ES-I3 (cell line): ENCODE measurements around the gene CEP152.
"Not testable (repeated sequence)": the region's sequence is repeated elsewhere in the genome, so short reads cannot be mapped to it uniquely, and the experiment has no call there.

ENCODE experiments used
- H3K36me3 ChIP-seq: 2 replicates; pipeline ENCODE4 v1.6.1; 2013; ENCODE audit warnings: mild to moderate bottlenecking, low read length, control low read depth, moderate library complexity; ENCODE audit not compliant: insufficient read depth
- H3K4me1 ChIP-seq: 2 replicates; pipeline ENCODE4 v1.6.1; 2013; ENCODE audit warnings: mild to moderate bottlenecking, control low read depth, low read length; ENCODE audit not compliant: insufficient read depth
- H3K9ac ChIP-seq: 2 replicates; pipeline ENCODE4 v1.6.1; 2013; ENCODE audit warnings: low read depth, mild to moderate bottlenecking, low read length, moderate library complexity
- H3K9me3 ChIP-seq: 2 replicates; pipeline ENCODE4 v1.6.1; 2013; ENCODE audit warnings: mild to moderate bottlenecking, low read length, moderate library complexity; ENCODE audit not compliant: control insufficient read depth, insufficient read depth

CEP152 gene, protein sequence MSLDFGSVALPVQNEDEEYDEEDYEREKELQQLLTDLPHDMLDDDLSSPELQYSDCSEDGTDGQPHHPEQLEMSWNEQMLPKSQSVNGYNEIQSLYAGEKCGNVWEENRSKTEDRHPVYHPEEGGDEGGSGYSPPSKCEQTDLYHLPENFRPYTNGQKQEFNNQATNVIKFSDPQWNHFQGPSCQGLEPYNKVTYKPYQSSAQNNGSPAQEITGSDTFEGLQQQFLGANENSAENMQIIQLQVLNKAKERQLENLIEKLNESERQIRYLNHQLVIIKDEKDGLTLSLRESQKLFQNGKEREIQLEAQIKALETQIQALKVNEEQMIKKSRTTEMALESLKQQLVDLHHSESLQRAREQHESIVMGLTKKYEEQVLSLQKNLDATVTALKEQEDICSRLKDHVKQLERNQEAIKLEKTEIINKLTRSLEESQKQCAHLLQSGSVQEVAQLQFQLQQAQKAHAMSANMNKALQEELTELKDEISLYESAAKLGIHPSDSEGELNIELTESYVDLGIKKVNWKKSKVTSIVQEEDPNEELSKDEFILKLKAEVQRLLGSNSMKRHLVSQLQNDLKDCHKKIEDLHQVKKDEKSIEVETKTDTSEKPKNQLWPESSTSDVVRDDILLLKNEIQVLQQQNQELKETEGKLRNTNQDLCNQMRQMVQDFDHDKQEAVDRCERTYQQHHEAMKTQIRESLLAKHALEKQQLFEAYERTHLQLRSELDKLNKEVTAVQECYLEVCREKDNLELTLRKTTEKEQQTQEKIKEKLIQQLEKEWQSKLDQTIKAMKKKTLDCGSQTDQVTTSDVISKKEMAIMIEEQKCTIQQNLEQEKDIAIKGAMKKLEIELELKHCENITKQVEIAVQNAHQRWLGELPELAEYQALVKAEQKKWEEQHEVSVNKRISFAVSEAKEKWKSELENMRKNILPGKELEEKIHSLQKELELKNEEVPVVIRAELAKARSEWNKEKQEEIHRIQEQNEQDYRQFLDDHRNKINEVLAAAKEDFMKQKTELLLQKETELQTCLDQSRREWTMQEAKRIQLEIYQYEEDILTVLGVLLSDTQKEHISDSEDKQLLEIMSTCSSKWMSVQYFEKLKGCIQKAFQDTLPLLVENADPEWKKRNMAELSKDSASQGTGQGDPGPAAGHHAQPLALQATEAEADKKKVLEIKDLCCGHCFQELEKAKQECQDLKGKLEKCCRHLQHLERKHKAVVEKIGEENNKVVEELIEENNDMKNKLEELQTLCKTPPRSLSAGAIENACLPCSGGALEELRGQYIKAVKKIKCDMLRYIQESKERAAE (N-terminal part only)

DNA sequence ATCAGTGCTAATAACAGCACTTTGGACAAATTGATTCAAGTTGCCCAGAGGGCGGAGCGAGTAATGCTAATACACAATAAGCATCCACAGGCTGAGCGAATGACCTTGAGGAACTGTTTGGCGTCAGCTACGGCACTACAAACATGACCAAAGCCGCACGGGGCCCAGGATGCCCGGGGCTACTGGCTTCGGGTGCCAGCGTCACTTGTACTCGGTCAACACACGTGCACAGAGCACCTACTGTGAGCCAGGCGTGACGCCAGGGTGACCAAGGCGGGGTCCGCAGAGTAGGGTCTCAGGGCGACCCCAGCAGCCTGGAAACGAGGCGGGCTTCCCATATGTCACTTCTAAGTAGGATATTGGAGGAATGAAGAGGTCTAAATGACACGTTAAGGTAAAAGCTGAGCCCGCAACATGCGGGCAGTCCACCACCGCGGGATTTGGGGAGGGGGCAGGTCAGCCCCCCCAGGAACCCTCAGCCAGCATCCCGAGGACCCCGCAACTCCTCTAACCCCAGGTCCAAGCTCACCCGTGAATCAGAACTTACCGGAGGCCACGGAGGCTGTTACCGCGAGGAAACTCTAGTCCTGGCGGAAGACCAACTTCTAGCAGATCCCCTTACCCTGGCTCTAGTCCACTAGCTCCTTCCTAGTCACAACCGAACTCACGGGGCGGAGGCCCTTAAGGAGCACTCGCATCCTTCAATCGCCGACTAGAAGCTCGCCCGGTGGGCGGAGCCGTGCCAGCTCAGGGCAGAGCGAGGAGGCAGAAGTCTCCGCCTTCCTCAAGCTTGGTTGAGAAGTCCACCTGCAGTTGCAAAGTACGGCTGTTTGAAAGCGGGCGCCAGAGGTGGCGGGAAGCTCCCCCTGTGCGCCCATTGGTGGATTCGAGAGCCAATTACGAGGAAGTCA, at the start of gene CEP152:
Gene CEP152, minus strand, starts transcription at position 656 of the 911 bp plus-strand sequence. CDS start 5,420 bp downstream, outside the sequence.
- Histone ChIP-seq H3K9ac (peak within 1 kb of the TSS; percentile 89), H3K4me1 (peaks cover 8% of the 10 kb centered on the region; the same call in 1 of the 2 replicates), H3K9me3 (no peaks in the 10 kb centered on the region)

DNA sequence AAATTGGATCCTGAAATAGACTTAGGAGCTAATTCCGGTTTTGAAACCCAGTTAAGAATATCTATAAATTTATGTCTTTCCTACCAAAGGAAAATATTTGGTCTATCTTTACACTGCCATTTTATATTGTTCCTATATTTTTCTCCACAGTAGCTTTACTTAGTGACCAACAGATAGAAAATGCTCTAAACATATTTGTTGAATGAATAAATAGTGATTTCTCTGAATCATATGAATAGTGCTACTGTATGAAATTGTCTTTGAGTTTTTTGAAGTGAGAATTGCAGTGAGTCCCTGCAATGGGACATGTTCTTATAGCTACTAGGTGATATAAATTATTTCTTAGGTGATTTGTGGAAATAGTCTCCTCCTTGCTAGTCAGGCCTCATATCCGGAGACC, 48.6 kb upstream of the CEP152 start:
- Histone ChIP-seq H3K36me3 (no peaks in the 10 kb centered on the region), H3K9me3 (no peaks in the 10 kb centered on the region), H3K4me1 (peaks cover 25% of the 10 kb centered on the region), H3K9ac (no peak overlapping the region)

More for the DNA sequence above, at the start of gene CEP152:
- no peaks in the 10 kb centered on the region for H3K36me3 ChIP-seq

GRCh38 chr15:48858401-48858800, 47.5 kb upstream of the CEP152 start:
- Histone ChIP-seq H3K9ac (no peak overlapping the region), H3K36me3 (no peaks in the 10 kb centered on the region), H3K9me3 (no peaks in the 10 kb centered on the region), H3K4me1 (peaks cover 25% of the 10 kb centered on the region)

GRCh38 chr15:48856942-48857341, 46.1 kb upstream of the CEP152 start:
- Histone ChIP-seq H3K4me1 (peaks cover 19% of the 10 kb centered on the region), H3K9me3 (no peaks in the 10 kb centered on the region), H3K36me3 (no peaks in the 10 kb centered on the region), H3K9ac (no peak overlapping the region)

DNA sequence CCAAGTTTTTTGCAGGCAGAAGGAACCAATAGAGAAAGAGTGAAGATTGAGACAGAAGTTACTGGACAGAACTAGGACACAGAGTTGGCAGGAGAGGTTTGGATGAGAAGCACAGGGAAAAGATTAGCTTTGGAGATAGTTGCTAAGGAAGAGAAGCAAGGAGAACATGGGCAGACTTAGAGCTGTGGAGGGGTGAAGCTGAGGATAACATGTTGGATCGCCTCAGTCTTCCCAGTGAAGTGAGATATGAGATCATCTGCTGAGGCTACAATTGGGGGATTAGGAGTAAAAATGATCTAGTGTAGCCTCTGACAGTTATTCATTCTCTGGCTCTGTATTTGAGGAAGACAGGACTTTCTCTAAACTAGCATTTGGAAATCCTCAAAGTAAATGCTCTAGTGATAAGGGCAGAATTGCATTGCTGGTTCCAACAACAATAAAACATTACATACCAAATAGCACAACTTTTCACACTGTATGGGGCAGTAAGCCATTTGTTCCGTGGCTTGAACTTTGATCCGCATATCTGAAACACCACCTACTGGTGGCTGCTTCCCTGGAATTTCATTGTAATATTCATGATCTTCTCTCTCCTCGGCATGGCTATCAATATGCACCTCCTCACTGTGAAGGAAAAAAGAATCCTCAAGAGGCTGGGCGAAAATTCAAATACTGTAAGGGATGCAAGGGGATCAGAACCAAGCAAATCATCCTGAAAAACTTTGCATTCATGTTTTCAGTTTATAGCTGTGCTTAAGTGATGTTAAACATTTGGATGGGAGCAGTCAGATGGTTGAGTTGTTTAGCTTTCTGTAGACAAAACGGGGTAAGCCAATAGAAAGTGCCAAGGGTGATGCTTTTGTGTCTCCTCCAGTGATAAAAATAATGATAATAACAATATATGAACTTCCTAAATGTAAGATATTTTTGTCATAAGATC, 44.9 kb upstream of the CEP152 start:
- Histone ChIP-seq H3K9me3 (no peaks in the 10 kb centered on the region), H3K9ac (no peak overlapping the region), H3K36me3 (no peaks in the 10 kb centered on the region), H3K4me1 (peaks cover 19% of the 10 kb centered on the region)

GRCh38 chr15:48854434-48854833, 43.6 kb upstream of the CEP152 start:
- peaks cover 19% of the 10 kb centered on the region for H3K4me1 ChIP-seq
- H3K9me3 ChIP-seq, H3K9ac ChIP-seq, H3K36me3 ChIP-seq: not testable (repeated sequence)

- H3K9ac ChIP-seq, result no peak overlapping the region
- no peaks in the 10 kb centered on the region for H3K36me3 ChIP-seq
- no peaks in the 10 kb centered on the region for H3K9me3 ChIP-seq
- H3K4me1 ChIP-seq, result peaks cover 14% of the 10 kb centered on the region
Measured at GRCh38 chr15:48851956-48852355, 41.1 kb upstream of the CEP152 start.

DNA sequence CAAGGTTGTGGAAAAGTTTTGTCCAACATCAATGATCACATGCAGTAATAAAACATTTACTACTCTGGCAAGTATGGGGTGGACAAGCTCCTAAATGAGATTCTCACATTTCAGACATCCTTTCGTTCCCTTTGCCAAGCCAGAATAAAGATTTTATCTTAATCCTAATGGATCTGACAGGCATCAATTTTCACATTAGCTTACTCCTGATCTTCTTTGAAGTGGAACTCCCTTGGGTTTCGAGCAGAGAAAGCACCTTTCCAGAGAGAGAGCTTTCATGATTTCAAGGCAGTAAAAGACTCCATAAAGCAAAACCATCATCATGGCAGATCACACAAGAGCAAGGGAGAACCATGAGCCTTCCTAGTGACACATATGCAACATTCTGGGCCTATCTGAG, 39.8 kb upstream of the CEP152 start:
- no peak overlapping the region for H3K9ac ChIP-seq
- peaks cover 2% of the 10 kb centered on the region for H3K4me1 ChIP-seq
- no peaks in the 10 kb centered on the region for H3K9me3 ChIP-seq
- no peaks in the 10 kb centered on the region for H3K36me3 ChIP-seq

GRCh38 chr15:48845123-48845522, 34.3 kb upstream of the CEP152 start:
- H3K9ac ChIP-seq, result no peak overlapping the region
- H3K9me3 ChIP-seq, result no peaks in the 10 kb centered on the region
- H3K4me1 ChIP-seq, result no peaks in the 10 kb centered on the region
- no peaks in the 10 kb centered on the region for H3K36me3 ChIP-seq

DNA sequence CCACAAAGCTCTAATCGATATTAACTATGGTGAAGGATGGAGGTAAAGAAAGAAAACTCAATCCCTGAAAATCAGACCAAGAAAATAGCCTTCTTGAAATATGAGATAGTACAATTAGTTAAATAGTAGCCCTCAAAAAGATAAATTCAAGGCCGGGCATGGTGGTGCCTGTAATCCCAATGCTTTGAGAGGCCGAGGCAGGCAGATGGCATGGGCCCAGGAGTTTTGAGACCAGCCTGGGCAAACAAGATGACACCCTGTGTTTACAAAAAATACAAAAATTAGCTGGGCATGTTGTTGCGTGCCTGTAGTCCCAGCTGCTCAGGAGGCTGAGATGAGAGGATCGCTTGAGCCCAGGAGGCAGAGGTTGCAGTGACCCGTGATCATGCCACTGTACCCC, 31.6 kb upstream of the CEP152 start:
- Histone ChIP-seq H3K4me1 (no peaks in the 10 kb centered on the region), H3K9ac (no peak overlapping the region), H3K9me3 (no peaks in the 10 kb centered on the region), H3K36me3 (no peaks in the 10 kb centered on the region)

DNA sequence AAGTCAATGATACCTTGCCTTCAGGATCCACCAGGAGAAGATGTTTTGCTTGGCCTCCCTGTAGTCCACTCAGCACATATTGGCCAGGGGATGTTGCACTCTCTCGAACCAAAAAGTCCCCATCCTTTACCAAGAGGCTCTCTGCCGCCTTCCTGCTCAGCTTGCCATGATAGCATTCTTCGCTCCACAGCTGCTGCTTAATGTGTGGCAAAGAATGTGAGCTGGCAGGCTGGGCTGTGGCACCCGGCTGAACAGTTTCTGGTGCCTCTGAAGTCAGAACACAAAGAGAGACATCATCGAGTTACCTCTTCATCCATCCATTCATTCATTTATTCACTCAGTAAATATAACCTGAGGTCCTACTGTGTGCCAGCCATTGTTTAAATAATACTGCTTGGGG, 23.9 kb upstream of the CEP152 start:
- H3K9ac ChIP-seq, result no peak overlapping the region
- no peaks in the 10 kb centered on the region for H3K36me3 ChIP-seq
- H3K9me3 ChIP-seq, result no peaks in the 10 kb centered on the region; the same call in 1 of the 2 replicates
- H3K4me1 ChIP-seq, result no peaks in the 10 kb centered on the region

DNA sequence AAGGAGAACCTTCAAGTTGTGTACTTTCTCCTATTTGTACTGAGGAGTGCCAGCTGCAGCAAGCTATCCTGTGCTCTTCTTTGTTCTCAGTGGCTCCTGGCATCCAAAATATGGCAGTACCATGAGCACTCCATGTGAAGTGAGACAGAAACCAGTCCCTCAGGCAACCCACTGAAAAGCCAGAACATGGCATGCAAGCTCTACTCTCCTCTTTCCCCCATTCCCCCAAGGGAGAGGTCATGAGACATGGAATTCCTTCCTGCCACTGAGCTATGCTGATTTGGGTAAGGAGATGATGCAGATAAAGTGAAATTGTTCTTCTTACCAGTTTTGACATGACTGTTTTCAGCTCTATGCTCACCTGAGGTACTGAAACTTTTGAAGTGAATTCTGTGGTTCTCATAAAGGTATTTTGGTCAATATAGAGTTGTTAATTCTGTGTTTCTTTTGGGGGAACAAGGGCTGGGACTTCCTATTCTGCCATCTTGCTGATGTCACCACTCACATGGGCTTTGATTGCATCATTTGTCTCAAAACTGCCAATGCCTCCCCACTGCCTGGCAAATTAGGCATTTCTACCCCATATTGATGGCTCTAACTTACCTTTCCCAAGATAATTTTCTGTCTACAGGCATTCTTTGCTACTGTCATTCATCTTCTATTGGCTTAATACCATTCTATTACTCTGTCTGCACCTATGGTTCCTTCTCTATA, 22.8 kb upstream of the CEP152 start:
- no peak overlapping the region for H3K9ac ChIP-seq
- H3K36me3 ChIP-seq, result no peaks in the 10 kb centered on the region
- no peaks in the 10 kb centered on the region for H3K4me1 ChIP-seq
- H3K9me3 ChIP-seq, result no peaks in the 10 kb centered on the region; the same call in 1 of the 2 replicates
